ENCODE measurements around the gene SMAD3.

- no peak for TF ChIP-seq CTCF (IDR thresholded peaks at IDR 0.05; ENCODE audit: borderline replicate concordance, extremely low read depth, low read length, poor library complexity, severe bottlenecking)
- TF ChIP-seq EZH2 (IDR thresholded peaks at IDR 0.05; ENCODE audit: borderline replicate concordance, low read depth, low read length, severe bottlenecking): no peak
Measured at GRCh38 chr15:67109141-67110034, 44.0 kb downstream of the SMAD3 start.
